GM18520 (cell line): ENCODE data around the gene HIGD1B.
"Not testable (repeated sequence)": the region's sequence is repeated elsewhere in the genome, so short reads cannot be mapped to it uniquely, and the experiment has no call there.

ENCODE experiments used
- ATAC-seq: cut with Tn5 transposase; IDR thresholded peaks from one replicate; pipeline ENCODE4 v1.9.1; 2021; ENCODE audit not compliant: unreplicated experiment

The HIGD1B gene

GRCh38 chr17:44847586-44847985, at the start of gene HIGD1B:
HIGD1B (plus strand) TSS chr17:44847883; CDS start chr17:44848153, 270 bp downstream.
- ATAC-seq = no peak

GRCh38 chr17:44798356-44798755, 49.3 kb upstream of the HIGD1B start:
- ATAC-seq = no peak

DNA sequence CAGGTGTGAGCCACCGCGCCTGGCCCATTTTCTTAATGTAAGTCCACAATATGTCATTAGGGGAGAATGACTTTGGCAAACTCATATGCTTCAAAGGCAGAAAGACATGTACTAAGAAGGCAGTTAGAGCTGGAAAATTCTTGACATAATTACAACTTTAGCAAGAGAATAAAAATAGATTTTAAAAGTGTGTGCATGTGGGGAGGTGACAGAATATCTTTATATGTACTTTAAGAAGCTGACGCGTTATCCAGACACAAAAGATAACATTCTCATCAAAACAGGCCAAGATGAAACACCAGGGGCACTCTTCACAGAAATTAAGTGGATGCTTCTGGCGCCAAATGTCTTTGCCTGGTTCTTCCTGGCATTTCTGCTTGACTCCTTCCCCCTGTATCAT, 45.8 kb upstream of the HIGD1B start:
- no peak for ATAC-seq

DNA sequence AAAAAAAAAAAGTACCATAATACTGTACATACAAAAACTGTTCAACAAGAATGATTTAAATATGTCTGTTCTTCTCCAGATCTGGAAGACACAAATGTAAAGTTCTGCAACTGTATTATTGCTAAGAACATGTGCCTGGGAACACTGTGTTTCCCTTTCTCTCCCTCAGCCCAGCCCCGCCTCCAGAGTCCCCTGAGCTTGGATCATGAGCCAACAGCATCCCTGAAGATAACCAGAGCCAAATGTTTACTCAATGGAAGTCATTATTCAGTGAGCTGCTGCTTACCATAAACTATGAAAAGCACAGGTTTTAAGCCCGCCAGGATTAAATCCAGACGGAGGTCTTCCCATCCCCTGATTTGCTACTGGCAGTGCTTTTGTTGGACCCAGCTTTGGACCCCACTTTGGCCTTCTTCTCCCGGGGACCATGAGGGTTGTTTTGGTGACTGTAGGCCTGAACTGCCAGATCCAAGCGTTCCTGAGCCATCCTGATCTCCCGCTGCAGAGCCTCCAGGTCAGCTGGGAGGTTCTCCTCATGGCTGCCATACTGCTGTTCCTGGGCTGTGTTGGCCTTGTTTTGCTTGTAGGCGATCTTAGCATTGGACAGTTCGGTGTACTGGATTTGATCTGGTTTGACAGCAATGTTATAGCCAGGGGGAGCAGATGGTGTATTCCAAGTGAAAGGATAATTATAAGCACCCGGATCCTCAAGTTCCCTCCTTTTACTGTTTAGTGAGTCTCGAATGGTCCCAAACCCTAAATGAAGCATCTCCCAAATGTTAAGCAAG, 43.2 kb upstream of the HIGD1B start:
- no peak for ATAC-seq

GRCh38 chr17:44807093-44807816, 40.4 kb upstream of the HIGD1B start:
- no peak for ATAC-seq

DNA sequence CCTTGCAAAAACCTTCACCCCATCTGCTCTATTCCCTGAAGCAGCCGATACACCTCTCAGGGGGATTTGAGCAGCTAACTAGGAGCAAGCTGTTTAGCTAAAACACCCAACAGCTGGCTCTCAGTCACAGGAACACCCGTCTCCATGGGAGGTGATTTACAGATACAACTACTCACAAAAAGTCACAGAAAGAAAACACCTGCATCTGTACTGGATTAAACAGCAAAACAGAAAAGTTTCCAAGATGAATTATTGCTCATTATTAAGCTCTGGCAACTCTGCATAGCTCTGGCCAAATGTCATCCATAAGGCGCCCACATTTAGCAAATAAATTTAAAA, 39.9 kb upstream of the HIGD1B start:
- ATAC-seq = no peak

- ATAC-seq = no peak
Observed at GRCh38 chr17:44808156-44808555, 39.5 kb upstream of the HIGD1B start.

GRCh38 chr17:44808656-44809388, 38.9 kb upstream of the HIGD1B start:
- ATAC-seq = not testable (repeated sequence)

- no peak for ATAC-seq
Observed at GRCh38 chr17:44812263-44812662, 35.4 kb upstream of the HIGD1B start.

- not testable (repeated sequence) for ATAC-seq
Observed at GRCh38 chr17:44818508-44818907, 29.2 kb upstream of the HIGD1B start.

DNA sequence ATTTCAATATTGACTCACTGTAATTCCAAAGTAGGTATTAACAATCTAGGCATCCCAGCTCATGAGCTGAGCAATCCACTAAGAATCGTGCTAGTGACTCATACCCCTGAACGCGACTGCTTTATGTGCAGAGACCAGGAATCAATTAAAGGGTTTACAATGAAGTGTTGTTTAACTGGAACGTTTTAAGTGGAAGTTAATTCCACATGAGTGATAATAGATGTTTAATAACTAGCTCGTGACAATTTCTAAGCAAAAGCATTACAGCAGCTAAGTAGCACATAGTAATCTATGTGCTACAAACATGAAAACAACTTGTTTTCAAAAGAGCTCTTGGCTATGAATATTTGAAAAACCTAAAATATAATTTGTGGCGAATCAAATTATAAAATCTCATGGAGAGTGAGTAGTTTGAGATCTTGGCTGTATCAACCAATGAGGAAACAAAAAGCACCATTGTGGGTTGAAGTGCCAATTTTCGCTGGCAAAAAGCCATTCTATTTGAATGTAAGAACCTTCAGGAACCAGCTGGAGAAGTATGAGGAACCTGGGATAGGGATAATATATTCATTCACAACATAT, 27.0 kb upstream of the HIGD1B start:
- ATAC-seq = no peak

GRCh38 chr17:44825236-44825635, 22.4 kb upstream of the HIGD1B start:
- not testable (repeated sequence) for ATAC-seq

DNA sequence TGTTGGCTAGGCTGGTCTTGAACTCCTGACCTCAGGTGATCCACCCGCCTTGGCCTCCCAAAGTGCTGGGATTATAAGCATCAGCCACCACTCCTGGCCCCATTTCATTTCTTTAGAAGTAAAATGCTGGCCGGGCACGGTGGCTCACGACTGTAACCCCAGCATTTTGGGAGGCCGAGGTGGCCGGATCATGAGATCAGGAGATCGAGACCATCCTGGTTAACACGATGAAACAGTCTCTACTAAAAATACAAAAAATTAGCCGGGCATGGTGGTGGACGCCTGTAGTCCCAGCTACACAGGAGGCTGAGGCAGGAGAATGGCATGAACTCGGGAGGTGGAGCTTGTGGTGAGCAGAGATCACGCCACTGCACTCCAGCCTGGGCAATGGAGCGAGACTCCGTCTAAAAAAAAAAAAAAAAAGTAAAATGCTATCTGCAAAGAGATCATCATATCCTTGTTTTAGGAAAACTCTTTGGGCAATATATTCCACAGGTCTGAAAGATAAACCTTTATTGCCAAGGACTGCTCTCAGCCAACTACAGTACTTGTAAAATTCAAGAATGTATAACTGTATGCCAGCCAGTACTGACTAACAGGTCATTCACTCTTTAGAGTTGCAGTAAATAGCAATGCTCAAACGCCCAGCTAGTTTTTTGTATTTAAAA, 21.4 kb upstream of the HIGD1B start:
- no peak for ATAC-seq

DNA sequence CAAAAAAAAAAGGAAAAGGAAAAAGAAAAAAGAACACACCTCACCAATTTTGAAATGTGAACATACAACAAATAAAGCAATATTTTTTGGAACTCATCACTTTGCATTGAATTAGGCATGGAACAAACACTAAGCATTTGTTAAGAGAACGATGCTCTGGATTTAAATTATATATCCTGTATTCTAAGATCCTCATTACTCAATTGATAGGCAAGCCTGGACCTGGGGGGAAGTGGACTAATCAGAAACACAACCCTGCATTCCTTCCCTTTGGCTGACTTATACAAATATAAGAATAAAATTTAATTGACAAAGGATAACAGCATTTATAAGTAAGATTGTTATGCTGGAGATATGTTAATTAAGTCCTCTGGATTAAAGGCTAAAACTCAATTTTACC, 19.8 kb upstream of the HIGD1B start:
- ATAC-seq = no peak

- ATAC-seq = no peak
Observed at GRCh38 chr17:44828919-44829522, 18.7 kb upstream of the HIGD1B start.

- ATAC-seq = no peak
Observed at GRCh38 chr17:44829523-44830358, 17.9 kb upstream of the HIGD1B start, which contains the start of gene GJC1. GJC1 (minus strand) TSS chr17:44830287; CDS start chr17:44805817, 24,470 bp downstream.

GRCh38 chr17:44830359-44831288, 17.1 kb upstream of the HIGD1B start:
- no peak for ATAC-seq

DNA sequence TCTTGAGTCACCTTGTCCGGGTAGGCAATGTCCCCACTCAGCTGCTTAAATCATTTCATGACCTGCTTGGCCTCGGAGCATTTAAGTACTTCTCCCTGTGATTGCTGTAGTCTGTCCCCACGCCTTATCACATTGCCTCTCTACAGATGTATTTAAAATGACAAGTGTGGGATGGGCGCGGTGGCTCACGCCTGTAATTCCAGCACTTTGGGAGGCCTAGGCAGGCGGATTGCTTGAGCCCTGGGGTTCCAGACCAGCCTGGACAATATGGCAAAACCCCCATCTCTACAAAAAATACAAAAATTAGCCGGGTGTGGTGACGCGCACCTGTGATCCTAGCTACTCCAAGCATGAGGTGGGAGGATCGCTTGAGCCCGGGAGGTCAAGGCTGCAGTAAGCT, 16.3 kb upstream of the HIGD1B start:
- no peak for ATAC-seq
